ENCODE data around the gene PRKRA.
A peak's percentile ranks its signal among the peaks of the same experiment; 100 is the strongest.

Gene PRKRA

DNA sequence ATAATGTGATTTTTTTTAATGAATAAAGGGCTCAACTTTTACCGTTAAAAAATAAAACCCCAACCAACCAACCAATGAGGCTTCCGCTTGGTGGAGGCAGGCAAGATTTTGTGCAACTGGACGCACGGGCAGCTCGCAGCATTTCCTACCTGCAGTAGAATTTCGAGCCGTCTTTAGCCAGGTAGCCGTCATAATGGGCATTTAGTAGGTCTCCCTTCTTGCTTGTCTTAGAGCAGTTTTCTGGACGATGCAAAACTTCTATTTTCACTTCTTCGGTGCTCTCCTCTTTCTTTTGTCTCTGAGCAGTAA lies 27.1 kb upstream of the PRKRA start:
- peaks cover 16% of the 10 kb centered on the region for H3F3A ChIP-seq (ENCODE audit: control insufficient read depth, insufficient read depth)
- H3K4me2 ChIP-seq (ENCODE audit: low read length), result peak overlapping the region; percentile 99
- H3K36me3 ChIP-seq (ENCODE audit: control insufficient read depth, low read length), result peaks cover 11% of the 10 kb centered on the region; the same call in 1 of the 2 replicates
- no peaks in the 10 kb centered on the region for H3K9me3 ChIP-seq (ENCODE audit: control insufficient read depth, insufficient read depth, low read length)
- no peaks in the 10 kb centered on the region for H3K27me3 ChIP-seq (ENCODE audit: control insufficient read depth, low read length)
- no peaks in the 10 kb centered on the region for H3K9me2 ChIP-seq (replicated peaks; ENCODE audit: control insufficient read depth, low read length)
- peak overlapping the region; percentile 79 for H3K27ac ChIP-seq (ENCODE audit: low read depth, low read length)
- no peak for TF ChIP-seq EZH2phosphoT487 (IDR thresholded peaks at IDR 0.05; ENCODE audit: borderline replicate concordance, low read length)
- TF ChIP-seq CTCF (IDR thresholded peaks at IDR 0.05; ENCODE audit: low read depth, low read length, poor library complexity, severe bottlenecking), result no peak
- H3K79me2 ChIP-seq (ENCODE audit: control insufficient read depth, low read length), result peaks cover 64% of the 10 kb centered on the region
- H4K20me1 ChIP-seq (ENCODE audit: control insufficient read depth, insufficient read depth, low read depth, low read length), result 0 out of 2 replicates have a peak, but pooled peaks cover 6% of the 10 kb centered on the region
- H3K4me1 ChIP-seq (ENCODE audit: control insufficient read depth, low read length), result peaks cover 43% of the 10 kb centered on the region
- peak overlapping the region; percentile 89 for H3K4me3 ChIP-seq (ENCODE audit: low read length)

DNA sequence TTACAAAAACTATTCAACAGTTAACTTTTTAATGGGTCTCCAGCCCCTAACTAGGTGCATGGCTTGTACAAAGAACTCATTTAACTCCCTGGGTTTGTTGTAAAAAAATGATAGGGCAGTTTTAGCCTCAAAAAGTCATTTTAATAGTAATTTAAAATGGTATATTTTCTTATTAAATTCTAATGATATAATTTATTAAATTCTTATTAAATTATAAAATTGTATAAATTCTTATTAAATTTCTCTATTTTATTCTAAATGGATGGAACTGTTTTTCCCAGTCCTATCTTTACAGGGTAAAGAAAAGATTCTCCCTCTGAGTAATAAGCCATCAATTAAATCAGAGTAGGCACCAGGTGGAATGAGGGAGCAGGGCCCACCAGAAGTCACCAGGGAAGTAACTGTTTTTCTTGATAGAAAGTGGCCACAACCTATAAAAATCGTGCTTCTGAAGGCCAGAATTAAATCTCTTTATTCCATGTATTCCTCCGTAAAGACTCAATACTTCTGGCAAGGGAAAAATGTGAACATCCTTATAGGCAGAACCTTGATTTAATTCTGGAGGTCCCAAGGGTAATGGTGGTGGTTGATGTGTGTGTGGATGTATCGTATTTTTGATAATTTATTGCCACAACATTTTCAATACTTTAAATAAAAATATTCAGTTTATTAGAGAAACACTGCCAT lies 26.6 kb upstream of the PRKRA start:
- no peaks in the 10 kb centered on the region for H3K9me3 ChIP-seq (ENCODE audit: control insufficient read depth, insufficient read depth, low read length)
- 0 out of 2 replicates have a peak, but pooled peaks cover 6% of the 10 kb centered on the region for H4K20me1 ChIP-seq (ENCODE audit: control insufficient read depth, insufficient read depth, low read depth, low read length)
- H3K4me1 ChIP-seq (ENCODE audit: control insufficient read depth, low read length), result peaks cover 38% of the 10 kb centered on the region
- peaks cover 11% of the 10 kb centered on the region; the same call in 1 of the 2 replicates for H3K36me3 ChIP-seq (ENCODE audit: control insufficient read depth, low read length)
- H3F3A ChIP-seq (ENCODE audit: control insufficient read depth, insufficient read depth), result peaks cover 16% of the 10 kb centered on the region
- no peaks in the 10 kb centered on the region for H3K27me3 ChIP-seq (ENCODE audit: control insufficient read depth, low read length)
- peak overlapping the region; percentile 79; the same call in 1 of the 2 replicates for H3K27ac ChIP-seq (ENCODE audit: low read depth, low read length)
- H3K79me2 ChIP-seq (ENCODE audit: control insufficient read depth, low read length), result peaks cover 59% of the 10 kb centered on the region
- peak overlapping the region; percentile 89 for H3K4me3 ChIP-seq (ENCODE audit: low read length)
- no peak for TF ChIP-seq CTCF (IDR thresholded peaks at IDR 0.05; ENCODE audit: low read depth, low read length, poor library complexity, severe bottlenecking)
- TF ChIP-seq EZH2phosphoT487 (IDR thresholded peaks at IDR 0.05; ENCODE audit: borderline replicate concordance, low read length), result no peak
- H3K9me2 ChIP-seq (replicated peaks; ENCODE audit: control insufficient read depth, low read length), result no peaks in the 10 kb centered on the region
- H3K4me2 ChIP-seq (ENCODE audit: low read length), result peak overlapping the region; percentile 99

DNA sequence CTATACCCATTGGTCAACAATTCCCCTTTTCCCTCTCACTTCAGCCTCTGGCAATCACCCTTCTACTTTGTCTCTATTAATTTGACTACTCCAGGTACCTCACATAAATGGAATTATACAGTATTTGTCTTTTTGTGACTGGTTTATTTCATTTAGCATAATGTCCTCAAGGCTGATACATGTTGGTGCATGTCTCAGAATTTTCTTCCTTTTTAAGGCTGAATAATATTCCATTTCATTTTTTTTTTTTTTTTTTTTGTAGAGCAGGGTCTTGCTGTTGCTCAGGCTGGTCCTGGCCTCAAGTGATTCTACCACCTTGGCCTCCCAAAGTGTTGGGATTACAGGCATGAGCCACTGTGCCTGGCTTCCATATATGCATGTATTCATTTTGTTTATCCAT lies 25.5 kb upstream of the PRKRA start:
- peak overlapping the region; percentile 99 for H3K4me2 ChIP-seq (ENCODE audit: low read length)
- no peaks in the 10 kb centered on the region for H3K27me3 ChIP-seq (ENCODE audit: control insufficient read depth, low read length)
- no peaks in the 10 kb centered on the region for H3K9me3 ChIP-seq (ENCODE audit: control insufficient read depth, insufficient read depth, low read length)
- peaks cover 11% of the 10 kb centered on the region; the same call in 1 of the 2 replicates for H3K36me3 ChIP-seq (ENCODE audit: control insufficient read depth, low read length)
- H3K4me1 ChIP-seq (ENCODE audit: control insufficient read depth, low read length), result peaks cover 27% of the 10 kb centered on the region
- no peak overlapping the region for H3K27ac ChIP-seq (ENCODE audit: low read depth, low read length)
- H3K4me3 ChIP-seq (ENCODE audit: low read length), result peak overlapping the region; percentile 89
- H4K20me1 ChIP-seq (ENCODE audit: control insufficient read depth, insufficient read depth, low read depth, low read length), result 0 out of 2 replicates have a peak, but pooled peaks cover under 1% of the 10 kb centered on the region
- peaks cover 16% of the 10 kb centered on the region for H3F3A ChIP-seq (ENCODE audit: control insufficient read depth, insufficient read depth)
- H3K9me2 ChIP-seq (replicated peaks; ENCODE audit: control insufficient read depth, low read length), result no peaks in the 10 kb centered on the region
- peaks cover 48% of the 10 kb centered on the region for H3K79me2 ChIP-seq (ENCODE audit: control insufficient read depth, low read length)
- TF ChIP-seq EZH2phosphoT487 (IDR thresholded peaks at IDR 0.05; ENCODE audit: borderline replicate concordance, low read length) (no peak), CTCF (IDR thresholded peaks at IDR 0.05; ENCODE audit: low read depth, low read length, poor library complexity, severe bottlenecking) (no peak)
